Measurements from ENCODE around the gene SHROOM2.

Gene SHROOM2

DNA sequence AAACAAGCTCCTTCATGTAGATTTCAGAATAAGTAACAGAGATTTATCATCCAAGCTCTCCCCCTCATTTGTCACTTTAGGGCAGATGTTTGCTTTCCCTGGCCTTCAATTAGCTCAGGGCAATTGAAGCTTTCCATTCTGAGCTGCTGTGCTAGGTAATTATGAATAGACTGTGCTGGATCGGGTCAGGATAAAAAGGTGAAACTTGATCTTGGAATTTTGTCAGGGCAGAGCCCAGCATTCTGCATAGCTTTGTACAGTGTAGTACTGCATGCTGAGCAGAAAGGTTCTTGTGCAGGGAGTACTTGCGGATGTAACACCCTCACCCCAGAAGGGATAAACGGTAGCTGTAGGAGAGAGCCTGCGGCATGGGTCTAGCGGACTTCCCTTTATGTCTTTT, 116.9 kb downstream of the SHROOM2 start:
- DNase-seq = peak; percentile 12

DNA sequence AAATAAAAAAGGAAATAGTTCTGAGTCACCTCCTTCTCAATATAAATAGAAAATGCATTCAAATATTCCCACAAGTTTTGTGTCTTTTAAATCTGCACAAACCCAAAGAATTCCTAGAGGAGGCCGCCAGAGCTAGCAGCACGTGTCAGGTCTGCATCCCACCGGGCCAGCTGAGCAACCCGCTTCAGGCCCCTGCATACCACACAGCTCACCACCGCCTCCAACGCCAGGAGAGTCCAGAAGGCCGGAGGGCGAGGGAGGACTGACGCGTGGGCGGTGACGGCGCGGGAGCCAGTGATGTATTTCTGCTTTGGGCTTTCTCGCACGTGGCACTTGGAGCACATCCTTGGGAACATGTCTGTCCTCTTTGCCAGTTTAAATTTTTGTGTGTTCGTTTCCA, 119.1 kb downstream of the SHROOM2 start:
- no peak for DNase-seq

DNA sequence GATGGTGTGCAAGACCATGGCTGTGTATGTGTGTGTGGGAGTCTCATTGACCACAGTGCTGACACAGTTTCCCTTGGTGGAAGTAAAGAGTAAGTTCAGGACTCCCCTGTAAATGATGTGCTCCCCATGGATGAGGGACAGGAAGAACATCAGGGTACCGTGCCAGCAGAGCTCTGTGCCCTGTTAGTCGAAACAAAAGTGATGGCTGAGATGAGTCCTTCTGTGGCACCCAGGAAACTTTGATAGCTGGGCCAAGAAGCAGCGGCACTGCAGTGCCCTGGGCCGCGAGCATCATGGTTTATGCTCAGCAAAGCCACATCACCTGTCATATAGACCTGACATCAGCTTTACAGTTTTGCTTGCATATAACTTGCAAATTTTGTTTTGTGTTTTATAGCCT, 119.5 kb downstream of the SHROOM2 start:
- no peak for DNase-seq

DNA sequence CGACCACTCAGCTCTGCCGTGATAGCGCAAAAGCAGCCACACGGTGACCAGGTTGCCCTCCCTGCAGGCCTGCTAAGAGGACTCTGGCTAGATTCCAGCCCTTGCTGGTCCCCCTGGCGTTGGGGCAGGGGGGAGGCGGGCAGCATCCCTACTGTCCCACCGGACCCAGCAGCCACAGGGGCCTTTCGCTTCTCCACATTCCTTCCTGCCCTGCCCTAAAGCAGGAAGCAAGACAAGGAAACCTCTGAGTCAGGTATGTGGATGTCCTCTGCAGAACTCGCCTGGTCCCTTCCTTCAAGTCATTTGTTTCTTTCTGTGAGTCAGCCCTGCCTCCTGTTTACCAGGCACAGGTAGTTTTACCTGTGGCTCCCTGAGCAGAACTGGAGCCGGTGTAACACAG, 120.7 kb downstream of the SHROOM2 start:
- no peak for DNase-seq

DNA sequence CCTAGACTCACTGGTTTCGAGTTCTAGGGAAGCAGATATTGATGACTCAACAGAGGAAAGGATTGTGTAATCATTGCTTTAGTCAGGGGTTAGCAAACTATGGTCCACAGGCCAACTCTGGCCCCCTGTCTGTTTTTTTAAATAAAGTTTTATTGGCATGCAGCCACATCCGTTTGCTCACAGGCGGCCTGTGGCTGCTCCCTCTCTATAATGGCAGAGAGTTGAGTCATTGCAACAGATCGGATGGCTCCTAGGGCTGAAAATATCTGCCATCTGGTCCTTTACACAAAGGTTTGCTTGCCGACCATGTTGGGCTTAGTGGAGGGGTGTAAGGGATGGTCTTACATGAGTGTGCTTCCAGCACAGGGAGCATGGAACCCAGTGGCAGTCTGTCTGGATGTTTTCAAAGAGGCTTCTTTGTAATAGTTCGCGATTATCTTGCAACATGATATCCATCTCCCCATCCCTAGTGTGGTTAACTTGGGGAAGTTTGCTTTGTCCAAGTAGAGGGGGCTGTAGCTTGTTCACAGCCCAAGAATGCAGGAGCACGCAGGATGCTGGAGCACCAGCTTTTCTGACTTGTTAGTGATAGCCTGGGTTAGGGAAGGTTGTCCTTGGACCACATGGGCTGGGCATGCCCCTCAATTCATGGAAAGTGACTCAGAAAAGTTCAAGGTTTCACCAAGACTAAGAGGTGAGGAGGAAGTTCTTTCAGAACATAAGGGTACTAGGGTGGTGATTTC, 121.6 kb downstream of the SHROOM2 start:
- no peak for DNase-seq

DNA sequence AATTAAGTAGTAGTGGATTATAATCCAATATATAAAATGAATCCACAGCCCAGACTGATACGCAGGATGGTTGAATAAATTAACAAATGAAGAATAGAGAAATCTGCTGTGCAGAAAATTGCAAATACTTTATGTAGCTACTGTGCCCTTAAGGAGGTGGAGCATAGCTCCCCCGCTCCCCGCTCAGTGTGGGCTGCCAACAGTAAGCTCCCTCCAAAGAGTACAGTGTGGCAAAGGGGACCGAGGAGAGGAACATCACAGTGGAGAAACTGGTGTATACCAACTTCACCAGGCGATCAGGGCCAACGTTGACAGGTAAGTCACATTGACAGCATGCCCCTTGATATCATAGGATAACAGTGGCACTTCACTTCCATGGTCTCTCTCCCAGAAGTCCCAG, 123.0 kb downstream of the SHROOM2 start:
- no peak for DNase-seq

DNA sequence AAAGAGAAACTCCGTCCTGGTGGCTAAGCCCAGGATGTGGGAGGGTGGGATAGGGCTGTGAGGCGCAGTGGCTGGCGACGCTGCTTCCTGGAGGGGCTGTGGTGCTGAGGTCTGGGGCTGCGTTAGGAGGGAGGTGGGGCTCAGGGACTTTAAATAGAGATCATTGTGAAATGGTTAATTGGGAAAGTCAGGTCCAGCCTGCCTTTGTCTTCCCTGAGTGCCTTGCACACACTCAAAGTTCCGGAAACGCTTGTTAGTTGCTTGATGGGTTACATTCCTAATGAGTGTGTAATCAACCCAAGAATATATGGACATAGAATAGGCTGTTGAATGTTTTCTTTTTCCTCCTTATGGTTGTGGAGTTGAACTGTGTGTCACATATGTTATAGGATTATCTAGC, 125.3 kb downstream of the SHROOM2 start:
- no peak for DNase-seq

DNA sequence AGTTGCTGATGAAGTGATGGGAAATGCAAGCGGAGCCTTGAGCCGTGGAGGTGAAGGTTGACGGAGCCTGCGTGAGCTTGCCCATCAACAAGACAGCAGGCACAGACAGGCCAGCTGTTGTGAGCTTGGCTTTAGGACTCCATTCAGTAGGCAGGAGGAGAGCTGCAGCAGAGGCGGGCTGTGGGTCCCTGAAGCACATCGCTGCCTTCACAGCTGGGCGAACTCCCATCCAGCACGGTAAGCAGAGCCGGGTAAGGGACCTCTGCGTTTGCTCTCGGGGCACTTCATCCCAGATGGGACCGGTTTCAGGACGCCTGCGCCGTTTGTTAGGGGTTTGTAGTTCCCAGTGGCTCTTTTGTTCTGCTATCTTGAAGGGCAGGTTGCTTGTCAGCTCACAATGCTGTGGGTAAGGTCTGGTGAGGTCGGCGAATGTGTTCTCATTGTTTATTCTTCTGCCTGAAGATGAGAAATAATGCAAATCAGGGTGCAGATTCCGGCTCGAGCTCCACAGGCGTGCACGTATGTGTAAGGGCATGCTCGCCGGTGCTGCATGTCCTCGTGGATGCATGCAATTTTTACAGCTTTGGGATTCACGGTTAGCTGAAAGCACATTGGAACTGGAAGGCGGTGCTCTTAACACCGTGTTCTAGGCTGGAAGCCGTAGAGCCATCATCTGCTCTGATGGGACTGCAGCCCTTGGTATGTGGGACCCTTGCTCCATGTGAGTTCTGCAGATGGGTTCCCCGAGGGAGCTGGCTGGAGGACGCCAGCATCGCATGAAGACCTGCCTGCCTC, 126.3 kb downstream of the SHROOM2 start:
- DNase-seq = peak; percentile 67

DNA sequence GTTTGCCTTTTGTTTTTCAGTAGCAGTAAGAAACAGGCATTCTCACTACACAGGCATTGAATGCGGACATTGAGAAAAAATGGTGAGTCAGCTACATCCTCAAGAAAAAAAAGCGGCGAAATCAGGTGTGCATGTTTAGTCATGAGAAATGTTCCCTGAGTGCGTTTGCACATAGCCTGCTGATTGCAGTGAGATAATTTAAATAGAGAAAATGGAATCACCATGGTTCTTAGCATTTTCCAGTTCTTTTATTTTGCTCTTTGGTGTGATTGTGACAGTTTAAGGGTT, 126.9 kb downstream of the SHROOM2 start:
- DNase-seq = peak; percentile 7

DNA sequence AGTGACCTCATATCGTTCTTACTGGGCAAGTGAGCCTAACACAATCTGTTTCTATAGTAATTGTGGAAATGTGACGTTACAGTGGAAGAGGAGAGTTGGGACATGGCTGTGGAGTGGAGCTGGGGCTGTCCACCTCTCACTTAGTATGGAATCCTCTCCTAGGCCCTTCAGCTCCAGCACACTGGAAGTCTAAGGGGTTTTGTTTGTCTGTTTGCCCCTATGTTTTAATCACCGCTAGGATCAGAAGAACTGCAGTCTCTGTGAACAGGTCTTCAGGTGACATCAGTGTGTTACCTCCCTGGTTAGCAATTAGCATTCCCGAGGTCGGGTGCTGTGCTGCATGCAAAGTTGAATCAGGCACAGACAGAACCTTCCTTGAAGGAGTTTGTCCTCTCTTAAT, 131.6 kb downstream of the SHROOM2 start:
- DNase-seq = no peak

DNA sequence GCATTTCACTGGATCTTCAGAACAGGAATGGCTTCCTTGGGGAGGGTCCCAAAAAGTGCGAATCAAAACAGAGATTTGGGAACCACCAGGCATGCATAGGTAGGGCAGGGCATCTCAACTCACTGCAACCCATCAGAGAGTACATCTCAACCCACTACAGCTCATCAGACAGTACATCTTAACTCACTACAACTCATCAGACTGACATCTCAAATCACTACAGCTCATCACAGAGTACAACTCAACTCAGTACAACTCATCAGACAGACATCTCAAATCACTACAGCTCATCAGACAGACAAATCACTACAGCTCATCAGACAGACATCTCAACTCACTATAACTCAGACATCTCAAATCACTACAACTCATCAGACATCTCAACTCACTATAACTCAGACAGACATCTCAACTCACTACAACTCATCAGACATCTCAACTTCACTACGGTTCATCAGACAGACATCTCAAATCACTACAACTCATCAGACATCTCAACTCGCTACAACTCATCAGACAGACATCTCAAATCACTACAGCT, 133.5 kb downstream of the SHROOM2 start:
- DNase-seq = no peak

DNA sequence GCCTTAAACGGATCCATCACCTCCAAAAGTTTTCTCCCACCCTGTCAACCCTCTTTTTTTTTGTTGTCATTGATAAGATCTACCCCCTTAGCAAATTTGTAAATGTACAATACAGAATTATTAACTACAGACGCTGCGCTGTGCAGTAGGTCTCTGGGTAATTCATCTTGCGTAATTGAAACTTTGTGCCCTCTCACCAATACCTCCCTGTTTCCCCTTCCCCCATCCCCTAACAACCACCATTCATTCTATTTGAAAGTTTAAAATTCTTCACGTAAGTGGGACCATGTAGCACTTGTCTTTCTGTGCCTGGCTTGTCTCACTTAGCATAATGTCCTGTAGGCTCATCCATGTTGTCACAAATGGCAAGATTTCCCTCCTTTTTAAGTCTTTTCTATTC, 135.2 kb downstream of the SHROOM2 start:
- no peak for DNase-seq

DNA sequence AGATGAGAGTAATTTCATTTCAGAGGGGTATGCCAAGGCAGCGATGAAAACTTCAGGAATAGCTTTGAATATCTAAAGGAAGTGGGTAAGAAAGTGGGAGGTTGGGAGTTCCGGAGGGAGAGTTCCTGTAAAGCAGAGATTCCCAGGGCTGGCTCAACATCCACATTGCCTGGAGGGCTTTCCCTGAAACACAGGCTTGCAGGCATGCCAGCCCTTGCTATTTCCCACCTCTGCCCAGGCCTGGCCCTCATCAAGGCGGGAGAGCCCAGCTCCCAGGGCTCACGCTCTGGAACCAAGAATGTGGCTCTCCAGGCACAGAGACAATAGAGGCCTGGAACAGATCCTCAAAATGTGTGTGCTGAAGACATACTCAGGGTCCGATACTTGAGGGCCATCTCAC, 137.1 kb downstream of the SHROOM2 start:
- DNase-seq = no peak

DNA sequence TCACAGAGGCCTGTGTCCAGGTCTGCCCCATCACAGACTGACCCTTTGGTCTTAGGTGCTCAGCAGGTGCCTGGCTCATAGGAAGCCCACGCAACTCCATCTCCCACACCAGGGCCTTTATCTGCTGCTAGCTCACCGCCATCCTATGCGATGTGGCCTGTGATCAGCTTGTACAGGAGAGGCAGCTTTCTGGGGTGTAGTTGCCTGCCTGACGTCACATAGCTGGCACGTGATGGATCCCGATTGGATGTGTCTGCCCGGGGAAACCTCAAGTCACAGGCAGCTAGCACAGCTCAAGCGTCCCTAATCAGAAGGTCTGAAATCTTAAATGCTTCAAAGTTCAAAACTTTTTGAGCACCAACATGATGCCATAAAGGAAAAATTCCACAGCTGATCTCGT, 139.8 kb downstream of the SHROOM2 start:
- no peak for DNase-seq

DNA sequence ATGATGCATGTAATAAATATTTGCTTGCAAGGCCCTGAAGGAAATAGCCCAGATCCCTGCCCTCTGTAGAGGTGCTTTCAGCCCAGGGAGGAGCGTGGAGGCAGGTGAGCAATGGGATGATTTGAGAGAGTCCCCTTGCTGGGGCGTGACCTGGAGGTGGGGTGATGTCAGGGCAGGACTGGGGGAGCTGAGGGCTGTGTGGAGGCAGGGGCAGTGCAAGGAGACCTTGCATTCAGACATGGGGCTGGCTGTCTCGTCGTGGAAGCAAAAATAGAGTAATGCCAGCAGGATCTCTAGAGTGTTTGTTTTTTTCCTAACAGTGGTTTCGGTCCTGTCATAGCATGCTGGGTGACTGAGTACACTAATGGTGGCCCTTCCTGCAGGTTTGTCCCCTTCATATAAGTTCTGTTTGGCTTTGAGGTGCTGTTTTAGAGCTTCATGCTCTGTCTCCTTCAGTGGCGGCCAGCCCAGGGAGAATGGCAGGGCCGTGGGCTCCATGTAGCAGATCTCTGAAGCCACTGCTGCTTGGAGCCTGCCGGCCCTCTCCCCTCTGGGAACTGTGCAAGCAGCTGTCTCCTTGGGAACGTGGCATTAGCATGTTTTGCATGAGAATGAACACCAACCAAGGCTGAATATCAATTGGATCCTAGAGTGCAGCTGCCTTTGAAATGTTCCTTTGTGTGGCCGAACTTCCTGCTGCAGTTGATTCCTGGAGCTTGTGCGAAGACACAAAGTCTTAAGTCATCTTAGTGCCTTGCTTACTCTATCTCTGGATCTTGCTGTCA, 141.7 kb downstream of the SHROOM2 start:
- DNase-seq = peak; percentile 0

DNA sequence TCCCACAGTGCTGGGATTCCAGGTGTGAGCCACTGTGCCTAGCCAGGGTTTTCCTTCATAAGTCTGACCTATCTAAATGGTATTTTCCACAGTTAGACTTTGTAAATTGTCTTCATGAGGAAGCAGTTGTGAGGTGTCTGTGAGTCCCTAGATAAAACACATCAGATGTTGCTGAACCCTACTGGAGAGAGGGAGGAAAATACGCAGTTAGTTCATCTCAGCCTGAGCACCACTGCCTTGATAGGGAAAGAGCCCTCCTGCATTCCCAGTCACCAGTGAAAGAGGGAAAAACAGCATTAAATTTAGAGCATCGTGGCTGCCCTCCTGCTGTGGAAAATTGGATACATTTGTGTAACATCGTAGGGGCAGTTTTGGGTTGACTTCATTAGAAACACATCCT, 149.2 kb downstream of the SHROOM2 start:
- DNase-seq = no peak

DNA sequence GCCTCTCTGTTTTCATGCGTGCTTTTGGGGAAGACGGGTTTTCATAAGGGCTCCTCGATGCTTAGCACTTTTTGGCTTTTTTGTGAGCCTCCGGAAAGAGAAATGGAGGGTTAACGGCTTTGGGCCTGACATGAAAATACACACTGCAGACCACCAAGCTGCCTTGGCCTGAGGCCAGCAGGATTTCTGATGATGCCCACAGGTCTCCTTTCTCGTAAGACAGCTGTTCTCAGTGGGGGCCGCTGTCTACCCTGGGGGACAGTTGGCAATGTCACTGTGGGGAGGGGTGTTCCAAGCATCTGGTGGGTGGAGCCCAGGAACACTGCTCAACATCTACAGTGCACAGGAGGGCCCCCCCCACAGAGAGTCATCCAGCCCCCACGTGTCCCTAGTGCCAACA, 151.5 kb downstream of the SHROOM2 start:
- no peak for DNase-seq

DNA sequence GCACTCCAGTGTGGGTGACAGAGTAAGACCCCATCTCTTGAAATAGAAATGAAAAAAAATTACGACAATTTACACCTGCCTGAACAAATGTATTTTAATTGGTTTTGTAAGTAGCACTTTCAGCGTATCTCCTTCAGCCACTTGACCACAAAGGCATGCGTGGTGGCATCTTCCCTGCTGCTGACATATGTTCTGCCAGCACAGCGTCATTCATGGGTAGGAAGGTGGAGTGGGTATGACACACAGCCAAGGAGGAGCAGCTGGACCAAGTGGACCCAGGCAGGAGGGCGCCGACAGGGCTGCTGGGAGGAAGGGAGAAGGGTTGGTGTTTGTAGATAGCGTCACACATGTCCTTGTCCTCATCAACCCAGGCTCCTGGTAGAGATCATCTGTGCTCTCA, 152.3 kb downstream of the SHROOM2 start:
- DNase-seq = no peak

DNA sequence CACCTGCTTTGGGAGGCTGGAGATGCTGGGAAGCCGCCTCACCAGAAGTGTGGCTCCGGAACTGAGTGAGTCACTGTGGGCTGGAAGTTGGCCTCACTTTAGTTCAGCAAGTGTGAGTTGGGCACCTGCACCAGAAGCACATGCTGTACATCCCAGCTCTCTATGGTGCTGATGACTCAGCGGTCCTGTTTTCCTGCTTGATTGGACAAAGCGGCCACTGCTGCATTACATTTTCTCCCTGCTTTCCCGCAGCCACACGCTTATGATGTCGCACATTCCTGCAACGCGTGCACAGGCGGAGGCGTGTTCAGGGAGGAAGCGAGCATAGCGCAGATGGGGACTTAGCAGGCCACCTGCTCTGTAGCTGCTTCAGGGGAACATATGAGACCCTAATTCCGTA, 154.2 kb downstream of the SHROOM2 start:
- DNase-seq = no peak

DNA sequence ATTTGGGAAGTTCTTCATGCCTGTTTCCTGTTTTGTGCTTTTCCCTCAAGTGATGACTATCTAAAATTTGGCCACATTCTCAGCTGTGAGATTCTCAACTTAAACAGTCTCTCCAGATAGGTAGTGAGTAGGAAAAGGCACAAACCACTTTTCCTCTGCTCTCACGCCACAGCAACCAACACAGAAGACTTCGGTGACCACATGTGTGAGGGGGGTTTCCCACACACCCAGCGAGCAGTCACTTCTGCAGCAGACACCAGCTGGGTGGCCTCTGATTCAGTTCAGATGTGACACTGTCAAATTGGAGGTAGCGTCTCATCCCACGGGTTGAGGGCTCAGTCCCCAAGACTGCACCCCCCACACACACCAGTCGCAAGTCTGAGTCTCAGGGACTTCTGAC, 155.9 kb downstream of the SHROOM2 start:
- DNase-seq = no peak

DNA sequence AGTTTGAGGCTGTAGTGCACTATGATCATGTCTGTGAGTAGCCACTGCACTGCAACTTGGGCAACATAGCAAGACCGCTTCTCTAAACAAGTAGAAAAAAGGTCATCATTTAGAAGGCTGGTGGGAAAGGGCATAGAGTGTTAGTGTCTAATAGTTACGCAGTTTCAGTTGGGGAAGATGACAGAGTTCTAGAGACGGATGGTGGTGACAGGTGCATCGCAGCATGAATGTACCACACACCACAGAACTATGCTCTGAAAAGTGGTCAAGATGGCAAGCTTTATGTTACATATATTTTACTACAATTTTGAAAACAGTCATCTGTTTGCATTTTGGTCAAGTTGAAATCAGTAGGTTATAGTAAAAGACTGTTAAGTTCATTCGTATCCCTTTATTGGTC, 157.2 kb downstream of the SHROOM2 start:
- DNase-seq = no peak

DNA sequence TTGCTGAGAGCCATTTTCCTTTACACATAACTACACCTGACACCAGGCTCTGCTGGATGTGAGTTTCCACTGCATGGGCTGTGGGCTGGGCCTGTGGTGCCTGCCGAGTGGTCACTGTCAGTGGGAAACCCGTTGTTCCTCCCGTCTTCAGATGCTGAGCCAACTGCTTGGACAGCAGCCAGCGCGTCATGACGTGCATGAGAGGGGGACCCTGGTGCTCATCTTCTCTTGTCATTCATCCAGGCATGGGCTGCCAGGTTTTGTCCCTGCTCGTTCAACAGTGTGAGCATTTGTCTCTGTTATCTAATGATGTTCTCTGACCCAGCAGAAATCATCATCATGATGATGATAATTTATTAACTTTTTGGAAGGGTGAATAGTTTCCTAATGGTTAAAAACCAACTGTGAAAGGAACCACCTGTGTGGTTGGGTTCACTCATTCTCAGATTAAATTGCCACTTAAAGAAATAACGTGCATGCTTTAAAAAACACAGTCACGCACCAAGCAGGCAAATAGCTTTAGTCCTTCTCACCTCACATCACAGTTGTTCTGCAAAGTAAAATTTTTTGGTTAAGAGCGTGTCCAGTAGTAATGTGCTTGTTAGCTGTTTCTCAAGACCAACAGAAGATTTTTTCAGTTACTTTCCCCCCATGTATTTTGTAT, 161.0 kb downstream of the SHROOM2 start:
- no peak for DNase-seq

DNA sequence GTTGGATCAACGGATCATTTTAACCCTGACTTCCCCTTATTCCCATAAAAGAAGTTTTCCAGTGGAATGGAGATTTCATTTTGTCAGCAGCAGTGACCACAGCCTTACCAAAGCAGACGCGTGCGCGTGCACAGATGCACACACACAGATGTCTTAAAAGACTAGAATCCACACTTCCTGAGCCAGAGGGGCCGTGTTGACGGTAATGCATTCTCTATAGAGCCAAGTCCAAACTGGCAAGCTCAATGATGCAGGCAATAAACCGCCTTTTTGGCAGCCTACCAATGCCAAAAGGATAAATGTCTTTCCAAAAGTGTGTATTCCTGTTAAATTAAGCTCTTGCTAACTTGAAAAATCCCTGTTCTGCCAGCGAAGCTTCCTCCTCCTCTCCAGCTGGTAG, 162.2 kb downstream of the SHROOM2 start:
- DNase-seq = no peak

All from NCI-H2171 (cell line).